HG02588 (cell line): ENCODE measurements around the gene EXOC3L2.
A peak's percentile ranks its signal among the peaks of the same experiment; 100 is the strongest.

ENCODE experiments used
- ATAC-seq: cut with Tn5 transposase; IDR thresholded peaks from one replicate; pipeline ENCODE4 v1.9.1; 2021; ENCODE audit warnings: mild to moderate bottlenecking, moderate library complexity; ENCODE audit not compliant: unreplicated experiment

The EXOC3L2 gene

GRCh38 chr19:45182758-45183157, 62.4 kb downstream of the EXOC3L2 start:
- no peak for ATAC-seq

GRCh38 chr19:45180936-45181335, 64.3 kb downstream of the EXOC3L2 start:
- no peak for ATAC-seq

GRCh38 chr19:45179892-45180370, 65.3 kb downstream of the EXOC3L2 start:
- no peak for ATAC-seq

GRCh38 chr19:45179072-45179891, 65.9 kb downstream of the EXOC3L2 start:
- ATAC-seq, result peak; percentile 1

GRCh38 chr19:45178262-45179071, 66.7 kb downstream of the EXOC3L2 start, which contains the start of gene BLOC1S3:
TSS of gene BLOC1S3 (plus strand) at chr19:45178784. CDS start at chr19:45179297, 513 bp downstream.
- ATAC-seq, result peak; percentile 76

GRCh38 chr19:45177817-45178261, 67.4 kb downstream of the EXOC3L2 start, which contains the start of gene TRAPPC6A:
TSS of gene TRAPPC6A (minus strand) at chr19:45178237. CDS start at chr19:45178218, 19 bp downstream.
- peak; percentile 6 for ATAC-seq

GRCh38 chr19:45175515-45176345, 69.5 kb downstream of the EXOC3L2 start:
- no peak for ATAC-seq

GRCh38 chr19:45173816-45174215, 71.4 kb downstream of the EXOC3L2 start:
- ATAC-seq, result no peak

GRCh38 chr19:45172611-45173208, 72.5 kb downstream of the EXOC3L2 start:
- ATAC-seq, result no peak

- no peak for ATAC-seq
These were observed 73.0 kb downstream of the EXOC3L2 start for GRCh38 chr19:45172173-45172572.

GRCh38 chr19:45171211-45171623, 74.0 kb downstream of the EXOC3L2 start:
- no peak for ATAC-seq

GRCh38 chr19:45170146-45171106, 74.8 kb downstream of the EXOC3L2 start:
- no peak for ATAC-seq

- ATAC-seq, result no peak
These were observed 75.6 kb downstream of the EXOC3L2 start for GRCh38 chr19:45169602-45170001.

- ATAC-seq, result no peak
These were observed 76.3 kb downstream of the EXOC3L2 start for GRCh38 chr19:45168767-45169351.

GRCh38 chr19:45166723-45167252, 78.4 kb downstream of the EXOC3L2 start:
- ATAC-seq, result no peak

- peak; percentile 72 for ATAC-seq
These were observed 80.5 kb downstream of the EXOC3L2 start for GRCh38 chr19:45164577-45165335.

GRCh38 chr19:45163751-45164460, 81.3 kb downstream of the EXOC3L2 start:
- ATAC-seq, result no peak
